ENCODE data around the gene EID3.

- TF ChIP-seq REST (IDR thresholded peaks at IDR 0.05) (no peak), ZC3H11A (IDR thresholded peaks at IDR 0.05) (no peak), CTCF (IDR thresholded peaks at IDR 0.05) (no peak), POLR2A (IDR thresholded peaks at IDR 0.05; ENCODE audit: low read length) (no peak), SMC3 (IDR thresholded peaks at IDR 0.05) (no peak), FOSL2 (IDR thresholded peaks at IDR 0.05) (no peak), FOSL2 (CRISPR knock-in tag; IDR thresholded peaks at IDR 0.05) (no peak; the same call in 1 of the 2 replicates), BHLHE40 (IDR thresholded peaks at IDR 0.05; ENCODE audit: low read depth, low read length) (no peak), ZSCAN20 (CRISPR knock-in tag; IDR thresholded peaks at IDR 0.05) (0 out of 2 replicates have a peak, but pooled peaks have one; percentile 19), JUNB (IDR thresholded peaks at IDR 0.05) (no peak), HMGXB4 (CRISPR knock-in tag; IDR thresholded peaks at IDR 0.05; ENCODE audit: borderline replicate concordance) (peak; percentile 1; the same call in 1 of the 2 replicates), MAFK (IDR thresholded peaks at IDR 0.05; ENCODE audit: partially characterized antibody) (no peak)
Measured at GRCh38 chr12:104297477-104298113, 5.9 kb upstream of the EID3 start.
